B cell (primary cell): Measurements from ENCODE around the gene PRR35. TPM values are rescaled to one million over a fixed set of nuclear protein-coding genes. Genes with fewer than 3 reads are reported as not detected.

ENCODE experiments used
- ATAC-seq: fragments of 200-7000 bp; cut with Tn5 transposase; one replicate; pipeline ENCODE4 v1.10.0; 2021; ENCODE audit warnings: low read depth, mild to moderate bottlenecking, moderate number of reproducible peaks, moderate library complexity
- CTCF ChIA-PET: fragments of 350-600 bp; sonication (Branson Sonifier 250); formaldehyde crosslinking; loops from one replicate; lab custom pipeline; 2021; ENCODE audit warnings: antibody characterized with exemption, inconsistent platforms; lab: Charles Lee
- POLR2A ChIA-PET: fragments of 350-600 bp; sonication (Branson Sonifier 250); formaldehyde crosslinking; loops from one replicate; lab custom pipeline; 2021; ENCODE audit warnings: antibody characterized with exemption; lab: Charles Lee
- DNase-seq: peaks from one replicate; pipeline ENCODE4 v3.0.0; 2013
- H2AFZ ChIP-seq: 2 replicates; pipeline ENCODE4 v1.6.1; 2012; ENCODE audit warnings: mild to moderate bottlenecking, low read depth, low read length; ENCODE audit not compliant: insufficient read depth, poor library complexity, severe bottlenecking
- H3K27ac ChIP-seq, 2 donors: 1 replicate in 1 of 2; 2 replicates in 1 of 2; pipeline ENCODE4 v1.5.1; 2012 to 2013; ENCODE audit warnings: low read length in 2 of 2, mild to moderate bottlenecking in 2 of 2, moderate library complexity in 1 of 2
- H3K27me3 ChIP-seq, 4 experiments: fragments of 200-600 bp in 1 of 4; sonication (generic) in 1 of 4; replicated peaks in 1 of 4; 1 replicate in 2 of 4; 2 replicates in 2 of 4; pipeline versions ENCODE4 v1.6.1 to v1.7.0; 2013 to 2016; ENCODE audit warnings: low read length in 3 of 4, mild to moderate bottlenecking in 2 of 4, mixed read lengths in 1 of 4, moderate library complexity in 1 of 4; ENCODE audit not compliant: insufficient read depth in 4 of 4, control insufficient read depth in 3 of 4; ENCODE audit errors: control extremely low read depth in 1 of 4
- H3K36me3 ChIP-seq, 2 experiments: replicated peaks in 1 of 2; 1 replicate in 1 of 2; 2 replicates in 1 of 2; pipeline versions ENCODE4 v1.6.1 to v1.7.1; 2013; ENCODE audit warnings: low read length in 1 of 2; ENCODE audit not compliant: insufficient read depth in 2 of 2, control insufficient read depth in 1 of 2; ENCODE audit errors: control extremely low read depth in 1 of 2, extremely low read depth in 1 of 2
- H3K4me1 ChIP-seq, 2 donors: fragments of 200-600 bp in 1 of 2; sonication (generic) in 1 of 2; 1 replicate in 1 of 2; 2 replicates in 1 of 2; pipeline versions ENCODE4 v1.5.1 to v1.6.1; 2013 to 2017; ENCODE audit warnings: low read length in 2 of 2; ENCODE audit not compliant: control insufficient read depth in 2 of 2, insufficient read depth in 2 of 2
- H3K4me2 ChIP-seq: replicated peaks from 2 replicates; pipeline ENCODE3; 2012; ENCODE audit warnings: mild to moderate bottlenecking, low read depth, low read length; ENCODE audit not compliant: poor library complexity, severe bottlenecking
- H3K4me3 ChIP-seq, 5 experiments: fragments of 200-600 bp in 1 of 5; sonication (generic) in 1 of 5; 1 replicate in 3 of 5; 2 replicates in 2 of 5; pipeline versions ENCODE4 v1.5.1 to v1.7.0; 2011 to 2016; ENCODE audit warnings: low read length in 4 of 5, mild to moderate bottlenecking in 4 of 5, low read depth in 2 of 5, control low read depth in 1 of 5, moderate library complexity in 1 of 5; ENCODE audit not compliant: insufficient read depth in 1 of 5; ENCODE audit errors: control extremely low read depth in 1 of 5, extremely low read depth in 1 of 5
- H3K79me2 ChIP-seq: fragments of 200-600 bp; sonication (generic); one replicate; pipeline ENCODE4 v1.6.0; 2016; ENCODE audit warnings: low read length; ENCODE audit not compliant: control insufficient read depth, insufficient read depth
- H3K9ac ChIP-seq: fragments of 200-600 bp; sonication (generic); 2 replicates; pipeline ENCODE4 v1.6.1; 2017; ENCODE audit warnings: mild to moderate bottlenecking, low read length, moderate library complexity
- H3K9me3 ChIP-seq, 3 donors: one replicate each; pipeline versions ENCODE4 v1.6.1 to v1.7.1; 2013; ENCODE audit warnings: low read length in 2 of 3; ENCODE audit not compliant: control insufficient read depth in 2 of 3, insufficient read depth in 1 of 3; ENCODE audit errors: control extremely low read depth in 1 of 3
- H4K20me1 ChIP-seq: 2 replicates; pipeline ENCODE4 v1.6.0; 2012; ENCODE audit warnings: mild to moderate bottlenecking, low read length; ENCODE audit not compliant: insufficient read depth, control insufficient read depth, poor library complexity, severe bottlenecking
- H3K27ac Mint-ChIP-seq: one replicate; pipeline ENCODE4 v1.8.0; 2021; ENCODE audit warnings: mixed read lengths
- H3K27me3 Mint-ChIP-seq: one replicate; pipeline ENCODE4 v1.8.0; 2021; ENCODE audit warnings: mixed read lengths
- H3K4me1 Mint-ChIP-seq: one replicate; pipeline ENCODE4 v1.8.0; 2021; ENCODE audit warnings: mixed read lengths
- H3K4me3 Mint-ChIP-seq: one replicate; pipeline ENCODE4 v1.8.0; 2021; ENCODE audit warnings: mixed read lengths
- H3K9me3 Mint-ChIP-seq: one replicate; pipeline ENCODE4 v1.8.0; 2022; ENCODE audit warnings: mixed read lengths; ENCODE audit not compliant: insufficient read depth
- CTCF ChIP-seq: fragments of 200-600 bp; IDR thresholded peaks from one replicate; pipeline ENCODE4 v1.8.0; 2022; ENCODE audit warnings: antibody characterized with exemption, mild to moderate bottlenecking
- EZH2 ChIP-seq: IDR thresholded peaks from 2 replicates; pipeline ENCODE4 v1.6.1; 2012; ENCODE audit warnings: borderline replicate concordance, low read depth, mild to moderate bottlenecking, moderate library complexity, low read length; ENCODE audit not compliant: insufficient read depth, poor library complexity, severe bottlenecking
- WGBS: methylation state at CpG from one replicate; pipeline ENCODE4 v1.1.5; 2013; ENCODE audit warnings: missing lambda C conversion rate; ENCODE audit not compliant: insufficient coverage; 5-methylcytosine and 5-hydroxymethylcytosine counted together
- intact Hi-C: fragments of 100-400 bp; cut with micrococcal nuclease; formaldehyde crosslinking; loops from one replicate; pipeline ENCODE4 v1.10.0; 2022
- polyA plus RNA-seq: library from polyadenylated mRNA; depleted of rRNA; stranded (reverse); fragments of >200 nt; gene quantifications from 2 replicates; pipeline ENCODE4 v1.2.3, GENCODE V29; 2012
- total RNA-seq, 2 donors: library from RNA; stranded (reverse); fragments of 120-200 nt in 1 of 2; gene quantifications; 1 replicate in 1 of 2; 2 replicates in 1 of 2; pipeline versions ENCODE4 v1.2.3 to v1.2.4, GENCODE V29; 2013 to 2022

The PRR35 gene
- total and polyA plus RNA-seq, 2 donors (not counting 1 experiment from before 2014, with no cell fraction given), result not detected

- Histone ChIP-seq H3K27ac (no peak overlapping the region), H3K36me3 (peaks cover 0 to 2% of the 10 kb centered on the region in 2 experiments), H2AFZ (no peak overlapping the region), H3K27me3 (no peaks in the 10 kb centered on the region), H4K20me1 (peaks cover 76% of the 10 kb centered on the region), H3K79me2 (peaks cover 83% of the 10 kb centered on the region), H3K9me3 (no peaks in the 10 kb centered on the region), H3K4me2 (no peak overlapping the region), H3K9ac (no peak overlapping the region), H3K4me3 (no peak overlapping the region), H3K4me1 (peaks cover 0 to 4% of the 10 kb centered on the region in 2 donors)
- no peaks in the 10 kb centered on the region for H3K27me3 Mint-ChIP-seq
- TF ChIP-seq EZH2 (no peak), CTCF (no peak)
- intact Hi-C loops, result no loop called here
- 97% methylated on average over 26 of the region's 27 CpGs for WGBS
- peaks cover 5% of the 10 kb centered on the region for H3K4me1 Mint-ChIP-seq
- no peak overlapping the region for H3K27ac Mint-ChIP-seq
- DNase-seq, result no peak
- ChIA-PET CTCF (no interaction called here), POLR2A (no interaction called here)
- no peak overlapping the region for H3K4me3 Mint-ChIP-seq
- H3K9me3 Mint-ChIP-seq, result no peaks in the 10 kb centered on the region
- ATAC-seq, result no peak
These were observed 25.2 kb upstream of the PRR35 start for GRCh38 chr16:534856-535445.

- Histone ChIP-seq H3K79me2 (peaks cover 80% of the 10 kb centered on the region), H3K27me3 (no peaks in the 10 kb centered on the region), H3K4me1 (no peaks in the 10 kb centered on the region), H3K9me3 (no peaks in the 10 kb centered on the region), H3K9ac (no peak overlapping the region), H3K4me3 (no peak overlapping the region), H3K27ac (no peak overlapping the region), H2AFZ (no peak overlapping the region), H4K20me1 (peaks cover 75% of the 10 kb centered on the region), H3K4me2 (no peak overlapping the region), H3K36me3 (peaks cover 0 to 2% of the 10 kb centered on the region in 2 experiments)
- ChIA-PET CTCF (no interaction called here), POLR2A (no interaction called here)
- no peak for DNase-seq
- Mint-ChIP-seq H3K9me3 (no peaks in the 10 kb centered on the region), H3K4me1 (no peaks in the 10 kb centered on the region), H3K4me3 (no peak overlapping the region), H3K27ac (no peak overlapping the region), H3K27me3 (no peaks in the 10 kb centered on the region)
- intact Hi-C loops, result no loop called here
- no peak for TF ChIP-seq EZH2
- TF ChIP-seq CTCF, result no peak
- ATAC-seq, result no peak
- WGBS, result 95% methylated on average over 34 of the region's 39 CpGs
These were observed 24.5 kb upstream of the PRR35 start for GRCh38 chr16:535446-536405.
